ENCODE data around the gene TNFSF9. TPM values are rescaled to one million over a fixed set of nuclear protein-coding genes. Genes with fewer than 3 reads are reported as not detected.

Gene TNFSF9
- total and polyA plus RNA-seq, 2 donors (not counting 1 experiment from before 2014, with no cell fraction given) = 11.7 to 24.3 TPM

GRCh38 chr19:6528544-6529121 lies 2.2 kb upstream of the TNFSF9 start:
- ChIA-PET CTCF (interaction anchor here (0.8 to 1.1 kb wide), 3 partner anchors 9 to 47 kb away, joined by 3 to 4 read pairs (median 3); no protein-coding TSS in a partner anchor), POLR2A (interaction anchor here (0.6 to 1.8 kb wide), 8 partner anchors 10 to 209 kb away, joined by 3 to 11 read pairs (median 4); partner anchors contain the start of gene GPR108)
- peaks cover 11% of the 10 kb centered on the region for H3K27me3 Mint-ChIP-seq
- Histone ChIP-seq H2AFZ (ENCODE audit: insufficient read depth, low read depth, low read length, poor library complexity, severe bottlenecking) (no peak overlapping the region), H3K4me2 (replicated peaks; ENCODE audit: low read depth, low read length, poor library complexity, severe bottlenecking) (peak overlapping the region; percentile 38), H3K9ac (ENCODE audit: low read length) (no peak overlapping the region), H3K27me3 (replicated peaks in 1 of 4; ENCODE audit: control extremely low read depth in 1 of 4, control insufficient read depth in 3 of 4, insufficient read depth in 4 of 4, low read length in 3 of 4) (peaks cover 0 to 17% (median 7%) of the 10 kb centered on the region in 4 experiments), H3K36me3 (replicated peaks in 1 of 2; ENCODE audit: control extremely low read depth in 1 of 2, control insufficient read depth in 1 of 2, extremely low read depth in 1 of 2, insufficient read depth in 2 of 2, low read length in 1 of 2) (no peaks in the 10 kb centered on the region), H3K4me1 (ENCODE audit: control insufficient read depth in 2 of 2, insufficient read depth in 2 of 2, low read length in 2 of 2) (peaks cover 42 to 63% of the 10 kb centered on the region in 2 donors), H3K79me2 (ENCODE audit: control insufficient read depth, insufficient read depth, low read length) (no peaks in the 10 kb centered on the region), H4K20me1 (ENCODE audit: control insufficient read depth, insufficient read depth, low read length, poor library complexity, severe bottlenecking) (peaks cover 5% of the 10 kb centered on the region), H3K4me3 (ENCODE audit: control extremely low read depth in 1 of 5, extremely low read depth in 1 of 5, insufficient read depth in 1 of 5, low read depth in 2 of 5, low read length in 4 of 5) (no peak overlapping the region), H3K9me3 (ENCODE audit: control extremely low read depth in 1 of 3, control insufficient read depth in 2 of 3, insufficient read depth in 1 of 3, low read length in 2 of 3) (peaks cover 0 to 5% (median 0%) of the 10 kb centered on the region in 3 donors), H3K27ac (ENCODE audit: low read length in 2 of 2) (peak overlapping the region; percentile 52 to 70)
- intact Hi-C loops (cut with micrococcal nuclease) = loop anchor here (1.0 to 2.0 kb wide), 2 partner anchors 10 to 50 kb away; no protein-coding TSS in a partner anchor
- DNase-seq (peak; percentile 78), ATAC-seq (ENCODE audit: low read depth) (peak; percentile 5)
- 8% methylated on average over 6 of the region's 9 CpGs for WGBS (ENCODE audit: insufficient coverage)
- peak overlapping the region; percentile 92 for H3K27ac Mint-ChIP-seq
- TF ChIP-seq CTCF (IDR thresholded peaks at IDR 0.05) (no peak), EZH2 (IDR thresholded peaks at IDR 0.05; ENCODE audit: borderline replicate concordance, insufficient read depth, low read depth, low read length, poor library complexity, severe bottlenecking) (no peak)
- H3K9me3 Mint-ChIP-seq (ENCODE audit: insufficient read depth) = no peaks in the 10 kb centered on the region
- H3K4me1 Mint-ChIP-seq = peaks cover 50% of the 10 kb centered on the region
- H3K4me3 Mint-ChIP-seq = peak overlapping the region; percentile 76

DNA sequence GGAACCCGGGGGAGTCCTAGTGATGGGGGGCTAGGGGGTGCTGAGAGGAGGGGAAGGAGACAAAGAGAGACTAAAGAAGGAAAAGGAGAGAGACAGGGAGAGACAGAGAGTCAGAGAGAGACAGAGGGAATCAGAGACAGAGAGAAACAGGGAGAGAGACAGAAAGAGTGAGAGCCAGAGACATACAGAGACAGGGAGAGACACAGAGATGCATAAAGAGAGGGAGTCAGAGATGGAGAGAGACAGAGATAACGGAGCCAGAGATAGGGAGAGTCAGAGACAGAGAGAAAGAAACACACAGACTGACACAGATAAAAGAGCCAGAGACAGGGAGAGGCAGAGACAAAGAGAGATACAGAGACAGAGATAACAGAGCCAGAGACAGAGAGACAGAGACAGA lies 1.5 kb upstream of the TNFSF9 start:
- ChIA-PET POLR2A (interaction anchor here (1.8 kb wide), 1 partner anchor 58 kb away, joined by 7 read pairs; no protein-coding TSS in a partner anchor), CTCF (no interaction called here)
- Histone ChIP-seq H2AFZ (ENCODE audit: insufficient read depth, low read depth, low read length, poor library complexity, severe bottlenecking) (no peak overlapping the region), H3K36me3 (replicated peaks in 1 of 2; ENCODE audit: control extremely low read depth in 1 of 2, control insufficient read depth in 1 of 2, extremely low read depth in 1 of 2, insufficient read depth in 2 of 2, low read length in 1 of 2) (no peaks in the 10 kb centered on the region), H4K20me1 (ENCODE audit: control insufficient read depth, insufficient read depth, low read length, poor library complexity, severe bottlenecking) (peaks cover 5% of the 10 kb centered on the region), H3K9ac (ENCODE audit: low read length) (no peak overlapping the region), H3K79me2 (ENCODE audit: control insufficient read depth, insufficient read depth, low read length) (no peaks in the 10 kb centered on the region), H3K27me3 (replicated peaks in 1 of 4; ENCODE audit: control extremely low read depth in 1 of 4, control insufficient read depth in 3 of 4, insufficient read depth in 4 of 4, low read length in 3 of 4) (peaks cover 0 to 17% (median 7%) of the 10 kb centered on the region in 4 experiments), H3K27ac (ENCODE audit: low read length in 2 of 2) (no peak overlapping the region), H3K4me3 (ENCODE audit: control extremely low read depth in 1 of 5, extremely low read depth in 1 of 5, insufficient read depth in 1 of 5, low read depth in 2 of 5, low read length in 4 of 5) (no peak overlapping the region), H3K9me3 (ENCODE audit: control extremely low read depth in 1 of 3, control insufficient read depth in 2 of 3, insufficient read depth in 1 of 3, low read length in 2 of 3) (peaks cover 0 to 5% (median 0%) of the 10 kb centered on the region in 3 donors), H3K4me2 (replicated peaks; ENCODE audit: low read depth, low read length, poor library complexity, severe bottlenecking) (peak overlapping the region; percentile 38), H3K4me1 (ENCODE audit: control insufficient read depth in 2 of 2, insufficient read depth in 2 of 2, low read length in 2 of 2) (peaks cover 42 to 63% of the 10 kb centered on the region in 2 donors)
- Mint-ChIP-seq H3K27me3 (peaks cover 11% of the 10 kb centered on the region), H3K9me3 (ENCODE audit: insufficient read depth) (no peaks in the 10 kb centered on the region), H3K4me1 (peaks cover 53% of the 10 kb centered on the region), H3K27ac (peak overlapping the region; percentile 92), H3K4me3 (peak overlapping the region; percentile 87)
- WGBS (ENCODE audit: insufficient coverage) = 40% methylated on average over 2 of the region's 2 CpGs
- TF ChIP-seq EZH2 (IDR thresholded peaks at IDR 0.05; ENCODE audit: borderline replicate concordance, insufficient read depth, low read depth, low read length, poor library complexity, severe bottlenecking) (no peak), CTCF (IDR thresholded peaks at IDR 0.05) (no peak)
- intact Hi-C loops (cut with micrococcal nuclease) = loop anchor here (2.0 kb wide), 1 partner anchor 49 kb away; no protein-coding TSS in a partner anchor
- ATAC-seq (ENCODE audit: low read depth) (no peak), DNase-seq (no peak)
